OCI-LY7 (cell line): Measurements from ENCODE around the gene CD52.

Experiments
- EZH2phosphoT487 ChIP-seq: fragments of 200-600 bp; sonication (generic); IDR thresholded peaks from 2 replicates; pipeline ENCODE4 v1.6.1; 2018; ENCODE audit warnings: low read depth, borderline replicate concordance, mild to moderate bottlenecking, mixed run types, antibody characterized with exemption, low read length, moderate library complexity, mixed read lengths
- TF ChIP-seq, protein P1 (sequence below): fragments of 200-600 bp; sonication (generic); conservative IDR thresholded peaks from 2 replicates; pipeline ENCODE4 v1.5.1; 2014; ENCODE audit warnings: mild to moderate bottlenecking, antibody characterized with exemption, low read length, moderate library complexity, mixed read lengths

- no peak for TF ChIP-seq EZH2phosphoT487
- TF ChIP-seq, protein P1, sequence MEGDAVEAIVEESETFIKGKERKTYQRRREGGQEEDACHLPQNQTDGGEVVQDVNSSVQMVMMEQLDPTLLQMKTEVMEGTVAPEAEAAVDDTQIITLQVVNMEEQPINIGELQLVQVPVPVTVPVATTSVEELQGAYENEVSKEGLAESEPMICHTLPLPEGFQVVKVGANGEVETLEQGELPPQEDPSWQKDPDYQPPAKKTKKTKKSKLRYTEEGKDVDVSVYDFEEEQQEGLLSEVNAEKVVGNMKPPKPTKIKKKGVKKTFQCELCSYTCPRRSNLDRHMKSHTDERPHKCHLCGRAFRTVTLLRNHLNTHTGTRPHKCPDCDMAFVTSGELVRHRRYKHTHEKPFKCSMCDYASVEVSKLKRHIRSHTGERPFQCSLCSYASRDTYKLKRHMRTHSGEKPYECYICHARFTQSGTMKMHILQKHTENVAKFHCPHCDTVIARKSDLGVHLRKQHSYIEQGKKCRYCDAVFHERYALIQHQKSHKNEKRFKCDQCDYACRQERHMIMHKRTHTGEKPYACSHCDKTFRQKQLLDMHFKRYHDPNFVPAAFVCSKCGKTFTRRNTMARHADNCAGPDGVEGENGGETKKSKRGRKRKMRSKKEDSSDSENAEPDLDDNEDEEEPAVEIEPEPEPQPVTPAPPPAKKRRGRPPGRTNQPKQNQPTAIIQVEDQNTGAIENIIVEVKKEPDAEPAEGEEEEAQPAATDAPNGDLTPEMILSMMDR = no peak
These were observed 12.0 kb upstream of the CD52 start for GRCh38 chr1:26305667-26306289.
